Naive thymus-derived CD4-positive, alpha-beta T cell (primary cell): ENCODE data around the gene TMEM266. TPM values are rescaled to one million over a fixed set of nuclear protein-coding genes. Genes with fewer than 3 reads are reported as not detected.

Experiments
- ATAC-seq: fragments of 150-1000 bp; cut with Tn5 transposase; 2 replicates; pipeline ENCODE4 v1.10.0; 2021; ENCODE audit warnings: mild to moderate bottlenecking, moderate library complexity
- CTCF ChIA-PET: fragments of 350-600 bp; sonication (Branson Sonifier 250); formaldehyde crosslinking; loops from one replicate; lab custom pipeline; 2021; ENCODE audit warnings: antibody characterized with exemption; lab: Charles Lee
- POLR2A ChIA-PET: fragments of 350-600 bp; sonication (Branson Sonifier 250); formaldehyde crosslinking; loops from one replicate; lab custom pipeline; 2021; ENCODE audit warnings: antibody characterized with exemption, inconsistent platforms; lab: Charles Lee
- DNase-seq, 9 donors: peaks; one replicate each; pipeline versions ENCODE4 v3.0.0 to v3.0.0-alpha.2; 2020 to 2022; ENCODE audit warnings: mixed read lengths in 1 of 9
- H3K27ac ChIP-seq: one replicate; pipeline ENCODE4 v1.7.0; 2013; ENCODE audit warnings: mild to moderate bottlenecking, low read depth, low read length, moderate library complexity
- H3K27me3 ChIP-seq, 2 donors: one replicate each; pipeline ENCODE4 v1.7.0; 2013; ENCODE audit warnings: low read length in 2 of 2, mild to moderate bottlenecking in 2 of 2, moderate library complexity in 2 of 2; ENCODE audit not compliant: control insufficient read depth in 2 of 2, insufficient read depth in 2 of 2
- H3K36me3 ChIP-seq, 3 experiments: 1 replicate in 2 of 3; 2 replicates in 1 of 3; pipeline ENCODE4 v1.7.0; 2013; ENCODE audit warnings: low read length in 3 of 3, mild to moderate bottlenecking in 3 of 3, moderate library complexity in 1 of 3; ENCODE audit not compliant: insufficient read depth in 3 of 3, control insufficient read depth in 2 of 3
- H3K4me1 ChIP-seq, 2 donors: one replicate each; pipeline ENCODE4 v1.7.0; 2013; ENCODE audit warnings: low read length in 2 of 2, mild to moderate bottlenecking in 2 of 2, moderate library complexity in 1 of 2; ENCODE audit not compliant: control insufficient read depth in 2 of 2, insufficient read depth in 2 of 2
- H3K4me3 ChIP-seq: 2 replicates; pipeline ENCODE4 v1.7.0; 2013; ENCODE audit warnings: mild to moderate bottlenecking, low read length
- H3K9me3 ChIP-seq, 3 experiments: 1 replicate in 2 of 3; 2 replicates in 1 of 3; pipeline ENCODE4 v1.7.0; 2013; ENCODE audit warnings: low read length in 3 of 3; ENCODE audit not compliant: control insufficient read depth in 2 of 3
- H3K27ac Mint-ChIP-seq, 9 donors: one replicate each; pipeline ENCODE4 v1.8.0; 2020 to 2022; ENCODE audit warnings: mixed read lengths in 9 of 9, mild to moderate bottlenecking in 8 of 9, moderate library complexity in 5 of 9, inconsistent platforms in 2 of 9
- H3K27me3 Mint-ChIP-seq, 5 donors: one replicate each; pipeline ENCODE4 v1.8.0; 2021 to 2022; ENCODE audit warnings: mixed read lengths in 5 of 5, mild to moderate bottlenecking in 1 of 5
- H3K36me3 Mint-ChIP-seq, 5 donors: one replicate each; pipeline ENCODE4 v1.8.0; 2020 to 2022; ENCODE audit warnings: mixed read lengths in 5 of 5, mild to moderate bottlenecking in 3 of 5, inconsistent platforms in 1 of 5
- H3K4me1 Mint-ChIP-seq, 7 donors: one replicate each; pipeline ENCODE4 v1.8.0; 2020 to 2022; ENCODE audit warnings: mixed read lengths in 7 of 7, mild to moderate bottlenecking in 3 of 7, inconsistent platforms in 1 of 7
- H3K4me3 Mint-ChIP-seq, 10 donors: one replicate each; pipeline ENCODE4 v1.8.0; 2020 to 2022; ENCODE audit warnings: mild to moderate bottlenecking in 10 of 10, mixed read lengths in 10 of 10, moderate library complexity in 6 of 10, inconsistent platforms in 2 of 10
- H3K9me3 Mint-ChIP-seq, 11 donors: one replicate each; pipeline ENCODE4 v1.8.0; 2020 to 2022; ENCODE audit warnings: mixed read lengths in 11 of 11, mild to moderate bottlenecking in 4 of 11, inconsistent platforms in 1 of 11, moderate library complexity in 1 of 11
- intact Hi-C, 2 donors: fragments of 100-400 bp; cut with micrococcal nuclease; formaldehyde crosslinking; loops; one replicate each; pipeline ENCODE4 v1.15.1; 2023
- polyA plus RNA-seq, 2 donors: library from polyadenylated mRNA; unstranded; fragments of 300-500 nt; fragmentation: Illumina TruSeq; gene quantifications; one replicate each; pipeline ENCODE4 v1.2.3, GENCODE V29; 2021
- total RNA-seq, 6 experiments: library from RNA in 5 of 6; stranded (reverse) in 5 of 6; gene quantifications; 1 replicate in 5 of 6; 2 replicates in 1 of 6; pipeline ENCODE4 v1.2.3 and lab custom pipeline; 2021 to 2026

TMEM266 gene
- total and polyA plus RNA-seq, 7 experiments from 2014 or later = not detected

DNA sequence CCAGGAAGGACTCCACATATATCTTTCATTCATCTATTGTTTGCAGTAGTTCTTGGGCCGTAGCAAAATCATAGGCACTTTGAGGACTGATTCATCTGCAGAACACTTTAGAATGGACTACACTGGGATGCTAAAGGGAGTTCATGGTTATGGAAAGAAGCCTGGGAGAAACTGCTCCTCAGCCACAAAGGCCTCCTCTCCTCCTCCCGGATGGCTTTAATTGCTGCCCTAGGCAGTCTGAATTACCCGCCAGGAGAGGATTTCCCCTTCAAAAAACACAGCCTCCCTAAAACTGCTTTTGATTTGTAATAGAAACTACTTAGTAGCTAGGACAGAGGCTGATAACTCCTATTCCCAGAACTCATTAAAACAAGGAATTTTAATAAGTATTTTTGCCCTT, 4.6 kb downstream of the TMEM266 start:
- ChIA-PET CTCF (interaction anchor here (0.5 to 0.8 kb wide), 3 partner anchors 8 to 1456 kb away, joined by 3 read pairs; no protein-coding TSS in a partner anchor), POLR2A (no interaction called here)
- H3K4me1 Mint-ChIP-seq = peaks cover 7 to 24% (median 15%) of the 10 kb centered on the region in 7 donors

DNA sequence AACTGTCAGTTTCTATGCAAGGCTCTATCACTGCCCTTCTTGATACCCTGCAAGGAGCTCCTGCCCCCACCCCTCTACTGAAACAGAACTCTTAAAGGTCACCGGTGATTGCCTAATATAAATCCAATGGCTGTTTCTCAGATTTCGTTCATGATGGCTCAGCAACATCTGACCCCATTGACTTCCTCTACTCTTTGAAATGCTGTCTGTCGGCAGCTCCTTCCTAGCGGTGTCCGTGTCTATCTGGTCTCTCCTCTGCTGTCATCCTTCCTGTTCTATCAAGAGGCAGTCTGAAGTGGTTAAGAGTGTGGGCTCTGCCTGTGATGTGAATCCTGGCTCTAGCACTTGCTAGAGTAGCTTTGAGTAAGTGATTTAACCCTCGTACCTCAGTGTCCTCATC, 5.5 kb downstream of the TMEM266 start:
- CTCF ChIA-PET = interaction anchor here (0.6 to 0.8 kb wide), 2 partner anchors 9 to 449 kb away, joined by 3 read pairs; no protein-coding TSS in a partner anchor
- Histone ChIP-seq H3K4me3 (no peak overlapping the region), H3K36me3 (no peaks in the 10 kb centered on the region), H3K9me3 (no peaks in the 10 kb centered on the region), H3K27me3 (peaks cover 0 to 2% of the 10 kb centered on the region in 2 donors), H3K27ac (no peak overlapping the region), H3K4me1 (peaks cover under 1 to 1% of the 10 kb centered on the region in 2 donors)
- no peaks in the 10 kb centered on the region for H3K36me3 Mint-ChIP-seq
- intact Hi-C loops = loop anchor here in 1 of 2 donors (10.0 kb wide), 1 partner anchor 280 kb away; no protein-coding TSS in a partner anchor
- H3K27ac Mint-ChIP-seq = no peak overlapping the region
- H3K9me3 Mint-ChIP-seq = peaks cover 0 to 1% (median 0%) of the 10 kb centered on the region in 11 donors
- peaks cover 27 to 77% (median 48%) of the 10 kb centered on the region in 5 donors for H3K27me3 Mint-ChIP-seq
- H3K4me3 Mint-ChIP-seq = peak overlapping the region in 2 of 10 donors; percentile 1 to 29
- peaks cover 7 to 20% (median 13%) of the 10 kb centered on the region in 7 donors for H3K4me1 Mint-ChIP-seq
- peak; percentile 84 for ATAC-seq
- DNase-seq = peak in 5 of 9 donors; percentile 11 to 24 (median 18)
- POLR2A ChIA-PET = no interaction called here

More for the DNA sequence above, 4.6 kb downstream of the TMEM266 start:
- Histone ChIP-seq H3K4me1 (peaks cover 3 to 5% of the 10 kb centered on the region in 2 donors), H3K27ac (no peak overlapping the region), H3K36me3 (no peaks in the 10 kb centered on the region), H3K4me3 (no peak overlapping the region), H3K27me3 (peaks cover 0 to 5% of the 10 kb centered on the region in 2 donors), H3K9me3 (no peaks in the 10 kb centered on the region)
- H3K36me3 Mint-ChIP-seq = no peaks in the 10 kb centered on the region
- peaks cover 0 to 1% (median 0%) of the 10 kb centered on the region in 11 donors for H3K9me3 Mint-ChIP-seq
- intact Hi-C loops = loop anchor here in 1 of 2 donors (10.0 kb wide), 1 partner anchor 280 kb away; no protein-coding TSS in a partner anchor
- DNase-seq (no peak), ATAC-seq (no peak)
- peaks cover 27 to 77% (median 48%) of the 10 kb centered on the region in 5 donors for H3K27me3 Mint-ChIP-seq
- no peak overlapping the region for H3K4me3 Mint-ChIP-seq
- no peak overlapping the region for H3K27ac Mint-ChIP-seq

DNA sequence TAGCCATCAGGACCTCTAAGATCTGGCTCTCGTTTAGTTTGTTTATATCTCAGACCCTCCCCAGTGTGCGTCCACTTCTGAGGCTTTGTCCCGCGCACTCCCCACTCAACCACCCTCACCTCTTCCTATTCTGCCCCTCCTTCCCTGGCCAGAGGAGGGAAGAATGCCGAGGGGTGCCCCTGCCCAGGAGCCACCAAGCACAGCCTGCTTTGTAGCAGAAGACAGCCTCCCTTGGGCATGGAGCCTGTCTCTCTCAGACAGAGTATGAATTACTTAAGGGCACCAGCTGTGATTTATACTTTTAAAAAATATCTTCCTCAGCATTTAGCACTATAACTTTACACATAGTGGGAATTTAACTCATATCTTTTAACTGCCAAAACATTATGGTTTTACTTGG, 6.0 kb downstream of the TMEM266 start:
- Histone ChIP-seq H3K4me1 (no peaks in the 10 kb centered on the region), H3K9me3 (no peaks in the 10 kb centered on the region), H3K27me3 (no peaks in the 10 kb centered on the region), H3K4me3 (no peak overlapping the region), H3K36me3 (no peaks in the 10 kb centered on the region), H3K27ac (no peak overlapping the region)
- POLR2A ChIA-PET = no interaction called here
- intact Hi-C loops = loop anchor here in 1 of 2 donors (10.0 kb wide), 1 partner anchor 279 kb away; no protein-coding TSS in a partner anchor
- DNase-seq (no peak), ATAC-seq (no peak)
- CTCF ChIA-PET = interaction anchor here (0.7 kb wide), 1 partner anchor 1850 kb away, joined by 3 read pairs; no protein-coding TSS in a partner anchor
- peaks cover 7 to 15% (median 12%) of the 10 kb centered on the region in 7 donors for H3K4me1 Mint-ChIP-seq
- no peak overlapping the region for H3K27ac Mint-ChIP-seq
- H3K36me3 Mint-ChIP-seq = no peaks in the 10 kb centered on the region
- peaks cover 0 to 1% (median 0%) of the 10 kb centered on the region in 11 donors for H3K9me3 Mint-ChIP-seq
- H3K4me3 Mint-ChIP-seq = no peak overlapping the region
- H3K27me3 Mint-ChIP-seq = peaks cover 24 to 72% (median 43%) of the 10 kb centered on the region in 5 donors

DNA sequence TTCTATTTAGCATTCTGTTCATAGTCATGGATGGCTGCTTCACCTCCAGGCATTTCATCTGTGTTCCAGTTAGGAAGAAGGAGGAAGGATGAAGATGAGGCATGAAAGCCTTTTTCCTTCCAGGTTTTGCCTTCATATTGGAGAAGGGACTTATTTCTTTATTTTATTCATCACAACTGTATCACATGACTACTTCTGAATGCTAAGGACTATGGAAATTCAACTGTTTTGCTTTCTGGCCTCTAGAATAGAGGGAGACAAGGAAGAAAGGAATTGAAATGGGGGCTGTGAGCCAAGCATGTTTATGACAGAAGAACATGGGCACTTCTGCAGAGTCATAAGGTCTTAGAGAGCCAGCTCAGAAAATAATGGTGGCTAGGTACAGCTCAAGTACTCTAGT, 10.4 kb downstream of the TMEM266 start:
- intact Hi-C loops = no loop called here
- H3K27me3 Mint-ChIP-seq = peaks cover 9 to 32% (median 11%) of the 10 kb centered on the region in 5 donors
- H3K4me1 Mint-ChIP-seq = peaks cover 5 to 10% (median 9%) of the 10 kb centered on the region in 7 donors
- peak overlapping the region in 1 of 9 donors; percentile 33 for H3K27ac Mint-ChIP-seq
- CTCF ChIA-PET = no interaction called here
- POLR2A ChIA-PET = no interaction called here
- no peaks in the 10 kb centered on the region for H3K36me3 Mint-ChIP-seq
- no peak overlapping the region for H3K4me3 Mint-ChIP-seq
- H3K9me3 Mint-ChIP-seq = peaks cover 0 to 1% (median 0%) of the 10 kb centered on the region in 11 donors
- DNase-seq = no peak
- Histone ChIP-seq H3K4me3 (no peak overlapping the region), H3K27ac (no peak overlapping the region), H3K36me3 (no peaks in the 10 kb centered on the region), H3K4me1 (no peaks in the 10 kb centered on the region), H3K9me3 (no peaks in the 10 kb centered on the region), H3K27me3 (no peaks in the 10 kb centered on the region)
- ATAC-seq = no peak

DNA sequence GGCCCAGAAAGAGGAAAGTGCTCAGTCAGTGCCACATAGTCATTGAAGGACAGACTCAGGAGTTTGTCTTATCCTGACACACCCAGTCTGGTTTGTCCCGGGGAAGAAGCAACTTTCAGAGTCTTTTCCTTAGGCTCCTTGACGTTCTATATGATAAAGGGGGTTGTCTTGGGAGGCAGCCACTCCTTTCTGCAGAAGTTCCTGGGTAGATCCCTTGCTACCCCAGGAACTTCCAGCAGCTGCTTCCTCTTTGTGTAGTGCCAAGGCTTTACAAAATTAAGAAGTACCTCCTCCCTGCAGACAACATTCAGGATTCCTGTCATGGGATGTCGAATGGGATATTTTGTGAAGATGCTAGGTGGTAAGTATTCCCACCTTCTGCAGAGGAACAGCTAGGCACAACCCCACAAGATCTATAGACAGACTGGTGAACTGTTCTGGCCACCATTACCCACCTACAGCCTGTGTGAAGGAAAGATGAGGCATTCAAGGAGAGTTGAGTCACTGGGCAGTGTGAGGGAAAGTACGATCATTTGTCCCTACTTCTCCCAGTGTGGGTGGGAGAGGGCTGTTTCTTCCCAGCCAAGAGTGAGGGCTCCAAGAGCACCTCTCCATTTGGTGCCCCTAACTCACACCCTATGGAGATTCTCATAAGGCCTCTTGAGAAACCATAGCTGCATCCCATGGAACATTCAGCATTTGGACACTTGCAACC, 11.3 kb downstream of the TMEM266 start:
- Mint-ChIP-seq H3K36me3 (no peaks in the 10 kb centered on the region), H3K4me3 (no peak overlapping the region), H3K4me1 (peaks cover 0 to 1% (median under 1%) of the 10 kb centered on the region in 7 donors), H3K9me3 (peaks cover 0 to 1% (median 0%) of the 10 kb centered on the region in 11 donors), H3K27me3 (peaks cover 6 to 23% (median 9%) of the 10 kb centered on the region in 5 donors), H3K27ac (no peak overlapping the region)
- intact Hi-C loops = no loop called here
- no peaks in the 10 kb centered on the region for H3K36me3 ChIP-seq
- DNase-seq (no peak), ATAC-seq (no peak)
- no peaks in the 10 kb centered on the region for H3K4me1 ChIP-seq
- CTCF ChIA-PET = no interaction called here
- H3K27ac ChIP-seq = no peak overlapping the region
- no peak overlapping the region for H3K4me3 ChIP-seq
- POLR2A ChIA-PET = no interaction called here
- H3K27me3 ChIP-seq = no peaks in the 10 kb centered on the region
- no peaks in the 10 kb centered on the region for H3K9me3 ChIP-seq

DNA sequence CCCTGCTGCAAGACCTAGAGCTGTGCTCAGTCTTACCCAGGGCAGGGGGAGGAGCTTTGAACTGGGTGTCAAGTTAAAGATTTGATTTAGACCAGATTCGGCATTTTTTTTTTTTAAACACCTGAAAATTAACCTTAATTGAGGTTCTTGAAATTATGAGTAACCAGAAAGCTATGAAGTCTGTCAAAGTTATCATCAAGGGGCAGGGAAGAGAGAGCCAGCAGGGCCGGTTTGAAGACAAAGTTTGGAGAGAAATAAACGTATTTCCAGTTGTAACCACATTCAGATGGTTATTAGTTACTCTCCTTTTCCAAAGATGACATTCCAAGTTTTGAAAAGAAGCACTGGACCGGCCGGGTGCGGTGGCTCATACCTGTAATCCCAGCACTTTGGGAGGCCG, 12.0 kb downstream of the TMEM266 start:
- H3K4me1 Mint-ChIP-seq = no peaks in the 10 kb centered on the region
- intact Hi-C loops = no loop called here
- ChIA-PET POLR2A (no interaction called here), CTCF (no interaction called here)
- peaks cover 6 to 19% (median 9%) of the 10 kb centered on the region in 5 donors for H3K27me3 Mint-ChIP-seq
- H3K27ac Mint-ChIP-seq = no peak overlapping the region
- Histone ChIP-seq H3K27ac (no peak overlapping the region), H3K27me3 (no peaks in the 10 kb centered on the region), H3K4me3 (no peak overlapping the region), H3K4me1 (no peaks in the 10 kb centered on the region), H3K9me3 (no peaks in the 10 kb centered on the region), H3K36me3 (no peaks in the 10 kb centered on the region)
- no peak for DNase-seq
- peaks cover 0 to 1% (median 0%) of the 10 kb centered on the region in 11 donors for H3K9me3 Mint-ChIP-seq
- ATAC-seq = no peak
- no peaks in the 10 kb centered on the region for H3K36me3 Mint-ChIP-seq
- H3K4me3 Mint-ChIP-seq = no peak overlapping the region
